ENCODE measurements around the gene TNFRSF13B.

The TNFRSF13B gene

GRCh38 chr17:16988749-16989229, 16.9 kb upstream of the TNFRSF13B start:
- Histone ChIP-seq H3K9ac (peak overlapping the region; percentile 26 to 76 (median 65); a peak in 20 of 22 replicates), H3K4me3 (peak overlapping the region; percentile 2 to 58 (median 38); a peak in 15 of 20 replicates), H3K27ac (peak overlapping the region; percentile 41 to 90 (median 77); a peak in 21 of 22 replicates), H3K36me3 (no peaks in the 10 kb centered on the region), H3K4me1 (peaks cover 59 to 74% (median 66%) of the 10 kb centered on the region in 10 experiments), H4K20me1 (peaks cover 0 to 8% (median 0%) of the 10 kb centered on the region in 11 experiments; a peak in 1 of 22 replicates), H3K4me2 (peak overlapping the region; percentile 79 to 98 (median 95)), H3K27me3 (no peaks in the 10 kb centered on the region), H3K9me3 (replicated peaks in 1 of 11) (no peaks in the 10 kb centered on the region)
- TF ChIP-seq Cebpa-rat (IDR thresholded peaks at IDR 0.05): peak in 7 of 11 experiments; percentile 19 to 65 (median 48); a peak in 9 of 22 replicates

GRCh38 chr17:16987830-16988601, 16.1 kb upstream of the TNFRSF13B start:
- no peak for TF ChIP-seq Cebpa-rat (IDR thresholded peaks at IDR 0.05)
- peaks cover 0 to 8% (median 0%) of the 10 kb centered on the region in 11 experiments; a peak in 1 of 22 replicates for H4K20me1 ChIP-seq
- H3K36me3 ChIP-seq: no peaks in the 10 kb centered on the region
- no peaks in the 10 kb centered on the region for H3K27me3 ChIP-seq
- H3K4me3 ChIP-seq: peak overlapping the region; percentile 2 to 58 (median 38); a peak in 15 of 20 replicates
- peaks cover 59 to 81% (median 73%) of the 10 kb centered on the region in 10 experiments for H3K4me1 ChIP-seq
- peak overlapping the region; percentile 64 to 90 (median 77) for H3K27ac ChIP-seq
- H3K4me2 ChIP-seq: peak overlapping the region; percentile 79 to 98 (median 95)
- H3K9ac ChIP-seq: peak overlapping the region; percentile 33 to 76 (median 65); a peak in 20 of 22 replicates
- H3K9me3 ChIP-seq (replicated peaks in 1 of 11): no peaks in the 10 kb centered on the region

- no peak for TF ChIP-seq Cebpa-rat (IDR thresholded peaks at IDR 0.05)
- no peaks in the 10 kb centered on the region for H3K27me3 ChIP-seq
- peaks cover 0 to 8% (median 0%) of the 10 kb centered on the region in 11 experiments; a peak in 1 of 22 replicates for H4K20me1 ChIP-seq
- H3K36me3 ChIP-seq: no peaks in the 10 kb centered on the region
- peak overlapping the region; percentile 79 to 98 (median 95) for H3K4me2 ChIP-seq
- peak overlapping the region in 5 of 10 experiments; percentile 11 to 52 (median 31); a peak in 3 of 20 replicates for H3K4me3 ChIP-seq
- peak overlapping the region; percentile 64 to 90 (median 77) for H3K27ac ChIP-seq
- H3K9ac ChIP-seq: peak overlapping the region in 10 of 11 experiments; percentile 33 to 76 (median 65); a peak in 16 of 22 replicates
- H3K4me1 ChIP-seq: peaks cover 60 to 89% (median 80%) of the 10 kb centered on the region in 10 experiments
- H3K9me3 ChIP-seq (replicated peaks in 1 of 11): no peaks in the 10 kb centered on the region
Measured at GRCh38 chr17:16987066-16987829, 15.3 kb upstream of the TNFRSF13B start.

- peak overlapping the region; percentile 79 to 98 (median 95) for H3K4me2 ChIP-seq
- peaks cover 0 to 8% (median 0%) of the 10 kb centered on the region in 11 experiments; a peak in 1 of 22 replicates for H4K20me1 ChIP-seq
- no peak overlapping the region for H3K4me3 ChIP-seq
- H3K36me3 ChIP-seq: no peaks in the 10 kb centered on the region
- H3K4me1 ChIP-seq: peaks cover 67 to 94% (median 85%) of the 10 kb centered on the region in 10 experiments
- H3K27ac ChIP-seq: peak overlapping the region in 8 of 11 experiments; percentile 25 to 90 (median 80); a peak in 12 of 22 replicates
- H3K9me3 ChIP-seq (replicated peaks in 1 of 11): no peaks in the 10 kb centered on the region
- no peak overlapping the region for H3K9ac ChIP-seq
- H3K27me3 ChIP-seq: no peaks in the 10 kb centered on the region
- no peak for TF ChIP-seq Cebpa-rat (IDR thresholded peaks at IDR 0.05)
Measured at GRCh38 chr17:16986391-16986790, 14.5 kb upstream of the TNFRSF13B start.

- Histone ChIP-seq H3K36me3 (no peaks in the 10 kb centered on the region), H3K27ac (peak overlapping the region in 5 of 11 experiments; percentile 65 to 86 (median 76); a peak in 8 of 22 replicates), H3K4me3 (no peak overlapping the region), H3K9ac (peak overlapping the region in 3 of 11 experiments; percentile 10 to 75 (median 58); a peak in 3 of 22 replicates), H4K20me1 (no peaks in the 10 kb centered on the region), H3K9me3 (replicated peaks in 1 of 11) (no peaks in the 10 kb centered on the region), H3K4me1 (peaks cover 61 to 94% (median 86%) of the 10 kb centered on the region in 10 experiments), H3K4me2 (peak overlapping the region; percentile 64 to 97 (median 90)), H3K27me3 (no peaks in the 10 kb centered on the region)
- no peak for TF ChIP-seq Cebpa-rat (IDR thresholded peaks at IDR 0.05)
Measured at GRCh38 chr17:16981928-16982327, 10.0 kb upstream of the TNFRSF13B start.

GRCh38 chr17:16980813-16981731, 9.2 kb upstream of the TNFRSF13B start:
- Histone ChIP-seq H3K9ac (peak overlapping the region in 10 of 11 experiments; percentile 23 to 75 (median 58); a peak in 17 of 22 replicates), H3K4me2 (peak overlapping the region; percentile 64 to 97 (median 90)), H3K27ac (peak overlapping the region in 10 of 11 experiments; percentile 24 to 86 (median 71); a peak in 19 of 22 replicates), H3K4me1 (peaks cover 61 to 94% (median 86%) of the 10 kb centered on the region in 10 experiments), H3K4me3 (peak overlapping the region in 6 of 10 experiments; percentile 4 to 49 (median 24); a peak in 7 of 20 replicates), H3K27me3 (no peaks in the 10 kb centered on the region), H3K36me3 (no peaks in the 10 kb centered on the region), H3K9me3 (replicated peaks in 1 of 11) (no peaks in the 10 kb centered on the region), H4K20me1 (no peaks in the 10 kb centered on the region)
- TF ChIP-seq Cebpa-rat (IDR thresholded peaks at IDR 0.05): peak in 1 of 11 experiments; percentile 73; a peak in 2 of 22 replicates

GRCh38 chr17:16980061-16980460, 8.1 kb upstream of the TNFRSF13B start:
- no peak for TF ChIP-seq Cebpa-rat (IDR thresholded peaks at IDR 0.05)
- H3K4me3 ChIP-seq: no peak overlapping the region
- H3K27me3 ChIP-seq: no peaks in the 10 kb centered on the region
- peak overlapping the region; percentile 64 to 97 (median 90) for H3K4me2 ChIP-seq
- peaks cover 64 to 94% (median 89%) of the 10 kb centered on the region in 10 experiments for H3K4me1 ChIP-seq
- peak overlapping the region in 9 of 11 experiments; percentile 42 to 86 (median 71); a peak in 12 of 22 replicates for H3K27ac ChIP-seq
- peak overlapping the region in 3 of 11 experiments; percentile 65 to 75 (median 67); a peak in 2 of 22 replicates for H3K9ac ChIP-seq
- no peaks in the 10 kb centered on the region for H3K9me3 ChIP-seq (replicated peaks in 1 of 11)
- no peaks in the 10 kb centered on the region for H3K36me3 ChIP-seq
- H4K20me1 ChIP-seq: no peaks in the 10 kb centered on the region
